HG02870 (cell line): ENCODE results near the gene METTL17.
"Not testable (repeated sequence)": the region's sequence is repeated elsewhere in the genome, so short reads cannot be mapped to it uniquely, and the experiment has no call there.

Source experiments
- ATAC-seq: cut with Tn5 transposase; IDR thresholded peaks from one replicate; pipeline ENCODE4 v1.9.1; 2021; ENCODE audit warnings: mild to moderate bottlenecking, moderate library complexity; ENCODE audit not compliant: unreplicated experiment

The METTL17 gene

GRCh38 chr14:20996521-20996920 is 6.7 kb downstream of the METTL17 start:
- ATAC-seq = no peak

- ATAC-seq = no peak
These were observed 7.3 kb downstream of the METTL17 start for GRCh38 chr14:20997115-20997514.

DNA sequence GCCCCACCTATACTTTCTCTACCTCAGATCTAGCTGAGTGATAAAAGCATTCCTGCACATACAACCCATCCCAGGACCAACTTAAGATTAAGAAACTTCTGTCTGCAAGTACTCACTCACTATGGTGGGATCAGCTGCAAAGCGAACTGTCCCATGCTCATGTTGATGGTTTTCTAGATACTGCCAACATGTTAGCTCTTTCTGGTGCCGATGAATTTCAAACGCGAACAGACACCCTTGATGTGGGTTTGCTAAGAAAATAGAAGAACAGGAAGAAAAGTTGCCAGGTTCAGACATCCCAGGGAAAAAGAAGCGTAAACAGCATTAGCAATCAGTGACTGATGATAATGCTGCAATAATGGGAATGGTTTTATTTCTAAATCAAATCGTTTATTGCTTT is 7.8 kb downstream of the METTL17 start:
- ATAC-seq = no peak

GRCh38 chr14:20998139-20998538 is 8.4 kb downstream of the METTL17 start:
- no peak for ATAC-seq

- no peak for ATAC-seq
These were observed 9.0 kb downstream of the METTL17 start, which contains the start of gene SLC39A2 for GRCh38 chr14:20998674-20999366. Gene SLC39A2, plus strand, starts transcription at chr14:20999293. Its CDS starts 154 bp downstream, at chr14:20999447.

DNA sequence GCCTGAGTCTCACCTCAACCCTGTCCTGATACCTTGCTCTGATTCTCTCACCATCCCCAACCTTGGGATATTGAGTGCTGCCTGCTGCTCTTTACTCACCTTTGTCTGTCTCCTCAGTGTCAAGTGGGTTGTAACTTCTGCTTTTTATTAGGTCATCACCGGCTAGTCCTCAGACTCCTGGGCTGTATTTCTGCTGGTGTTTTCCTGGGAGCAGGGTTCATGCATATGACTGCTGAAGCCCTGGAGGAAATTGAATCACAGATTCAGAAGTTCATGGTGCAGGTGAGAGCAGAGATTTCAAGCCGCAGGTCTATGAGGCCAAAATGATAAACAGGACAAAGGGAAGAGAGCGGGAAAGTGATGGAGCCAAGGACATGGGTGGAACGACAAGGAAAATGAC is 9.8 kb downstream of the METTL17 start:
- ATAC-seq = no peak

DNA sequence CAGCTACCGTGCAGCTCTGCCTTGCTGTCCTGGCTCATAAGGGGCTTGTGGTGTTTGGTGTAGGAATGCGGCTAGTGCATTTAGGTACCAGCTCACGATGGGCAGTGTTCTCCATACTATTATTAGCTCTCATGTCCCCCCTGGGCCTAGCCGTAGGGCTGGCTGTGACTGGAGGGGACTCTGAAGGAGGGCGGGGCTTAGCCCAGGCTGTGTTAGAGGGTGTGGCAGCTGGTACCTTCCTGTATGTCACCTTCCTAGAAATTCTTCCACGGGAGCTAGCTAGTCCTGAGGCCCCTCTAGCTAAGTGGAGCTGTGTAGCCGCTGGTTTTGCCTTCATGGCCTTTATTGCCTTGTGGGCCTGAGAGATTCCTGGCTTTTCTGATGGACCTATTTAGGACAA is 11.4 kb downstream of the METTL17 start:
- ATAC-seq = no peak

DNA sequence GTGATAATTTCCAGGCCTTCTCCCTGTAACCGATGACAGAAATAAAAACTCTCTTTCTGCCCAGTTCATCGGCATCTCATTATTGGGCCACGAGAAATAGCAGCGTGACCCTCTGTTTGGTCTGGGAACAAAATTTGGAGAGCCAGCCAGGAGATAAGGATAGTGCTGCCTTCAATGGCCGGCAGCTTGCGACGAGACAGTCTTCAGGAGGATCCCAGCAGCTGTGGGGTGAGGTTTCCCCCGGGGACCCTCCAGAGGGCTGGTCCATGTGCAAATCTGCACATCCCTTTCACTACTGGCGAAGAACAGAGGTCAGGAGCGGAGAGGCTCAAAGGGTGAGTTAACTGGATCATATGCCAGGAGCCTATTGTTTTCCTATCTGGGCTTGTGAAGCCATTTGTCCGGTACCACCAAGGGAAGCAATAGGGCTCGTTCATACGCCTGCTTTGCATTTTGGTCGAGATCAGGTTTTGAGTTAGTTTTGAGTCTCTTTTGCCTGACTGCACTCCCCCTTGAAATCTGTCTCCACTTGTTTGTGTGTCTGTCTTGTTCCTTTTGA is 14.1 kb downstream of the METTL17 start:
- ATAC-seq = no peak

- ATAC-seq = not testable (repeated sequence)
These were observed 19.9 kb downstream of the METTL17 start for GRCh38 chr14:21009721-21010120.

DNA sequence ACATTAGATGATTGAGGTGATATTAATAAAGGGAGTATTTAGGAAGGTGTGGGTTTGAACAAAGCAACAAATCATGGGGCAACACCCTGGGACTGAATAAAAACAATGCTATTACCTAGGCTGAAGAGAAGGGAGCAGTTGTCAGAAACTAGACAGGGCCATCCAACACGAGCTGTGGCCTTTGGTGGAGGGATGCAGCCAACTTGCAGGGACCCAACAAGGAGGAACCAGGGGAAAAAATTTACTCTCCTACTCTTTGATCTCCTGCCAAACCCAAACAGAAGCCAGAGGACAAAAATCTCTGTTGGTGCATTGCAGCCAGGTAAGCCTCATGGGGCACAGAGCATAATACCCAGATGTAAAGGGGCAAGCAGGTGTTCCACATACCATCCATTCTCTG is 21.4 kb downstream of the METTL17 start:
- no peak for ATAC-seq

- no peak for ATAC-seq
These were observed 25.0 kb downstream of the METTL17 start for GRCh38 chr14:21014761-21015190.

DNA sequence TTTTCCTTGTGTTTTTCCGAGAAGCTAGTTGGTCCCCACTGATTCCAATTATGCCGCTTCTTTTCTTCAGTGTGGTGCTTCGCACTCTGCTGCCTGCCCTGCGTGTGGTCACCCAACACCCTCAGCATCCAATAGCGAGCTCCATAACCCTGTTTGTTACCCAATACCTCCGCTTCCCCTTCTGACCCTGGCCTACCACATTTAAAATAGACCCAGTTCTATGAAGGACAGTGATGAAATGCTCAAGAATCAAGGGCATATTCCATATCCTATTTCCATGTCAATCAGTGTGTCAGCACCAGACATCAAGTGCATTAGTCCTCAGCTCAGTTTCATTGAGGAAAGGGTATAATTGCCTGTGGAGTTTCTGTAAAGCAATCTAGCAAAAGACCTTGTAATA is 25.5 kb downstream of the METTL17 start:
- no peak for ATAC-seq

GRCh38 chr14:21016413-21017190 is 26.8 kb downstream of the METTL17 start:
- no peak for ATAC-seq

GRCh38 chr14:21017528-21018245 is 27.9 kb downstream of the METTL17 start:
- no peak for ATAC-seq

GRCh38 chr14:21018286-21018685 is 28.5 kb downstream of the METTL17 start:
- ATAC-seq = no peak

GRCh38 chr14:21018781-21019180 is 29.0 kb downstream of the METTL17 start:
- ATAC-seq = no peak

DNA sequence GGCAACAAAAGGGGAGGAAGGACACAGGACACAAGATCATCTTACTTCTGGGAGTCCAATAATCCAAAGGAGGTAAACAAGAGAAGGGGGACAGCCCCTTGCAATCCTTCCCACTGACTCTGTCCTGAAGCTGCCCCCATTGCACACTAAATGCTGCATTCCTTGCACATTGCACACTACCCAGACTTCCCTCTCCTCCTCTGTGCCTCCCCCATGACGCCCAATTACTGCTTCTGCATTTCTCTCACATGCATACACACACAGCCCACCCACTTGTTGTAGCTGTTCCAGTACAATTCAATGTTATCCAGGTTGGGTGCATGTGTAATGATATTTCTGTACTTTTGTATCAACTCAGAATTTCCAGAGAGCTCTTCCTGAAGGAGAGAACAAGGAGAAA is 29.6 kb downstream of the METTL17 start:
- ATAC-seq = no peak

- no peak for ATAC-seq
These were observed 31.3 kb downstream of the METTL17 start for GRCh38 chr14:21020977-21021545.

DNA sequence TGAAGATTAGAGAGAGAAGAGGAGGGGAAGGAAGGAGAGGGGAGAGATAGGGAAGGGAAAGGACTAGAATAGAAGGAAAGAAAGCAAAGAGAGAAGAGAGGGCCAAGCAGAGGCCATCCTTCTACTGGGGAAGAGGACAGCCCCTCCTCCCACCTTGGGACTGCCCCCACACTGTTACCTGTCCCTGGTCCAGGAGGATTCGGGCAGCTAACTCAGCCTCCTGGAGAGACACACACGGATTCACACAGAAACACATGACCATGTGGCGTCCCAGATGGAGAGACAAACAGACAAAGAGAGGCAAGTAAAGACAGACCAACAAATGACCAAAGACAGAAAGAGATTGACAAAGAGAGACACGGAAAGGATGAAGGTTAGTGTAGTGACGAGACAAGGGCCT is 32.9 kb downstream of the METTL17 start:
- no peak for ATAC-seq

DNA sequence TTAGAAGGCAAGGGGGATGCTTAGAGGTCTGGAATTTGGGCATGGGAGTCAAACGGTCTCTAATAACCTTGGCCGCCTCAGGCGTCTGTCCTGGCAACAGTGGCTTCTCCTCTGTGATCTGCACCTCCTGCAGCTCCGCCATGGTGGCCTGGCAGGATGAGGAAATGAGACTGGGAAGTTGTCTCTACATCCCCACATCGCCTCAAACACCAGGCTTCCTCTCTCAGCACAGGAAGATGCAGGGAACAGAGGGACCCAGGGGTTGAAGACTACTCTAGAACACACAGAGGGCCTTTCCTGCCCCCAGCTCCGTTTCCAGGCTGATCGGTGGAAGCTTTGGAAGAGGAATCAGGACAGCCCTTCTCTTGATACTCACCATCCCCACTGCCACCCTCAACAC is 33.4 kb downstream of the METTL17 start:
- no peak for ATAC-seq
